ENCODE measurements around the gene EVA1C.
A peak's percentile ranks its signal among the peaks of the same experiment; 100 is the strongest.

The EVA1C gene

DNA sequence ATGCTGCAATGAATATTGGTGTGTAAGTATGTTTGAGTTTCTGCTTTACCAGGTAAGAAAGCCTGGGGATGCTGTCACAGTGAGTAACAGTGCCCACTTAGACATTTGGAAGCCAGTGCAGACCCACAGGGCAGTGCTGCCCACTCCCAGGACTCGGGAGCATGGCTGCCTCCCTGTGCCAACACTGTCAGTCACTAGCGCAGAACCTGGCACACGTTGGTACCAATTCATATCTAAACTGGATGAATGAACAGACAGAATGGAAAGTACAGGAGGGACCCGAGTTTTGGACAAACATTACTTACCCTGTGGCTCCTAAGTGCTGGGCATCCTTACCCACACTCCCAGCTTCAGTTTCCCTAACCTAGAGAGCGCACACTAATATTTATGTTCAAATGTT lies 1.6 kb upstream of the EVA1C start:
- no peak for TF ChIP-seq CTCF (IDR thresholded peaks at IDR 0.05; ENCODE audit: low read depth, low read length)
- no peak for DNase-seq (ENCODE audit: extremely low read depth, low read depth)

DNA sequence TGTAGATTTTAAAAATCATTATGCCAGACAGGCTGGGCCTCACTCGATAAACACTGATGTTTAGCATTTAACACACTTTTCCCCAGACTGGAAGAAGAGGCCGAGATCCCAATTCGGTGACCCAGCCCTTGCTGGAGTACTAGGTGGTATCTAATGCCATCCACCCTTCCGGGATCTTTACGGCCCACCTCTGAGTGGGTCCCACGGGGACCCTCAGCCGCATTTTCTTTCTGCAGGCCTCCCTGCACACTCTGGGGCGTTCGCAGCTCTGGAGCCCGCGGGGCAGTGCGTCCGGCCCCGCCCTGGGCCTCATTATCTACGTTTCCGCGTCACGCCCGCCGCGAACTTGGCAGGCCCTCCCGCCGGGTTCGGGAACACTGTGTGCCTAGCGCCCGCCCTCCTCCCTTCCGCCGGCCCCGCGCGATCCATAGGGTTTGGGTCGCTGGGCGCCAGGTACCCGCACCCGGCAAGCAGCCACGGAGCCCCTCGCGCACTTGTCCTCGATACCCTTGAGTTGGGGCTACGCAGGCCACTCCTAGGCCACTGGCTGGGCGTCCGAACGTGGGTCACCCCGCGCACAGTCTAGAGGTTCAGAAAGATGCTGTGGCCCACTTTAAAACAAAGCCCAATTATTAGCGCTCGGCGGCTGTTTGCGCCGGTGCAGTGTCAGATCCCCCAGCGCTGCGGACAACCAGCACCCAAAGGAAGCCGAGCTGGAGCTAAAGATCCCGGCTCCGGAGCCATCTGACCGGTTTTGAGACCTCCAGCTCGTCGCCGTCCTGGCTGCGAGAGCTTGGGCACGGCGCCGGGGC lies 950 bp upstream of the EVA1C start:
- DNase-seq (ENCODE audit: extremely low read depth, low read depth): no peak
- no peak for TF ChIP-seq CTCF (IDR thresholded peaks at IDR 0.05; ENCODE audit: low read depth, low read length)

GRCh38 chr21:32413015-32413504 lies 554 bp downstream of the EVA1C start:
- no peak; the same call in none of the 2 replicates for TF ChIP-seq CTCF (IDR thresholded peaks at IDR 0.05; ENCODE audit: low read depth, low read length)
- no peak for DNase-seq (ENCODE audit: extremely low read depth, low read depth)

GRCh38 chr21:32413697-32414578 lies 1.4 kb downstream of the EVA1C start:
- no peak for TF ChIP-seq CTCF (IDR thresholded peaks at IDR 0.05; ENCODE audit: low read depth, low read length)
- DNase-seq (ENCODE audit: extremely low read depth, low read depth): no peak

DNA sequence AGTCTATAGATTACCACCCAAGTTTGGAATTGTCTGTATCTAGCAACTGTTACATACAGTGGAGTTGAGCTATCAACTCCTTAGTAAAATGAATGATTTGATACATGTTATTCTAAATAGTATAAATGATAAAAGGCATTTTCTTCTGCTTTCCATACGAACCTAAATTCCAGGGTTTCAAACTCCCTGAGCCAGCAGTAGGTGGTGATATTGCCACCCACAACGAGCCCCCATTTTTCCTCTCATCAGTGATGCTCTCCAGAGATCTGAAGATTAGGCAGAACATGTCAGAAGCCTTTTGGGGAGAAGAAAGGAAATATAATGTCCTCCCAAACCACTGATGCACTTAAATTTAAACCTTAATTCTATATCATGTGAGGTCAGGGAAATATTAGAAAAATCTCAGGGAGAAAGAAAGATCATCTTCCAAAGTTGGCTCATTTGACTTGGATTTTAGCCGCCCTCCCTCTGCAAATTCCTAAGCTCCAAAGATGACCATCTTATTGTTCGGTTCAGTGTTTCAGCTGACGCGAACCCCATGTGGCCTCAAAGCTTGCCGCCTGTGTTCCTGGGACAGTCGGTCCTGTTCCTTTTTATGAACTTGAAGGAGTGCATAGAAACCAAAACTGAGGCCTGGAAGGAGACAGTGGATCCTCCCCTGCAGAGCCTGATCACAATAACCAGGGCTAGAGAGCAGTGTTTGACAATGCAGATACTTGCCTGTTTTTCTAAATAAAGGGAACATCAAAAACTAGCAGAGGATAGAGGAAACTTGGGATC lies 2.3 kb downstream of the EVA1C start:
- peak; percentile 42 for TF ChIP-seq CTCF (IDR thresholded peaks at IDR 0.05; ENCODE audit: low read depth, low read length)
- DNase-seq (ENCODE audit: extremely low read depth, low read depth): no peak

GRCh38 chr21:32415451-32416398 lies 3.2 kb downstream of the EVA1C start:
- no peak for DNase-seq (ENCODE audit: extremely low read depth, low read depth)
- TF ChIP-seq CTCF (IDR thresholded peaks at IDR 0.05; ENCODE audit: low read depth, low read length): no peak

Data from AG09319 (cell line).